GM19452 (cell line): ENCODE data around the gene VWA3B.
"Not testable (repeated sequence)": the region's sequence is repeated elsewhere in the genome, so short reads cannot be mapped to it uniquely, and the experiment has no call there.

ENCODE experiments used
- ATAC-seq: cut with Tn5 transposase; IDR thresholded peaks from one replicate; pipeline ENCODE4 v1.9.1; 2021; ENCODE audit not compliant: unreplicated experiment

The VWA3B gene

DNA sequence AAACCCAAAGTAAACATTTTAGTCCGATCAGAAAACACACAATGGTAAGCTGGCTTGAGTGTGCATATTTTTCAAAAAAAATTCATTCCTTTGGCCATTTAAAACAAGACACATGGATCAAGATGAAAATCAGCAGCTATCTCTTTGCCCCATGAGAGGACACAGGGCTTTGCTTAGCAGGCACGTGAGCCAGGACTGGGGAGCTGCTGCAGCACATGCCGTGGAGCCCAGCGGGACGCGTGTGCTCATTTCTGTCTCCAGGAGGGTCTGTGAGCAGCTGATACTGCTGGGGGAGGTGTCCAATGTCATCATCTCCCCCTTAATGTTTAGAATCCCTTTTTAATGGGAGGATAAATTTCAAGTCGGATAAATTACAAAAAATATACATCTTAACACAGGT lies 209.5 kb downstream of the VWA3B start:
- no peak for ATAC-seq

DNA sequence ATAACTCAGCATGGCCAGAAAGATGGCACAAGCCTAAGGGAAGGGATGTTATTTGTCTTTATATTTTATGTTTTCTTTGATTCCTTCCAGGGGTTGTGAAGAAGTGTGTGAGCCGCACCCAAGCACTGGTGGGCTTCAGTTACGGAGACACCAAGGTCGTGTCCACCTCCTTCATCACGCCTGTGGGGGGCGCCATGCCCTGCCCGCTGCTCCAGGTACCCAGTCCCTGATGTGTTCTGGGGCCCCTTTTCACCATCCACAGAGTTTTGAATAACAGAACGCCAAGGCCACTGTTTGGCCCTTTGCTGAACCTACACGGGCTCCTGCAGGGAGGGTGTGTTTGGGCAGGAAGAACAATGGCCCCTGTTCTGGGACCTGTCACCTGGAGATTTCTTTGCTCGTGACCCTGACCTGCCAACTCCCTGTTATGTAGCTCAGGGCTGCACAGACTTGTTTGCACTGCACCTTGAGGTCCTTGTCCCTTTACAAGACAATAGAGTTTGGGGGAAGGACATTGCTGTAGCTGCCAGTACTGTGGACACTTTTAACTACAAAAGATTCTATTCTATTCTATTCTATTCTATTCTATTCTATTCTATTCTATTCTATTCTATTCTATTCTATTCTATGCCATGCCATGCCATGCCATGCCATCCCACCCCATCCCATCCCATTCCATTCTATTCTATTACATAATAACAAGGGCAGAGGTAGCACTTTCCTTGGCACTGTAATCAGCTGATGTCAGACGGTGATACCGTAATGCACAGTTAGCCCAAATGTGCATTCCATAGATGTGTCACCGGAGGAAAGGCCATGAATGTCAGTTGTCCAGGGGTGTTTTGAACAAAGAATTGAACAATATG lies 211.1 kb downstream of the VWA3B start:
- ATAC-seq = no peak

DNA sequence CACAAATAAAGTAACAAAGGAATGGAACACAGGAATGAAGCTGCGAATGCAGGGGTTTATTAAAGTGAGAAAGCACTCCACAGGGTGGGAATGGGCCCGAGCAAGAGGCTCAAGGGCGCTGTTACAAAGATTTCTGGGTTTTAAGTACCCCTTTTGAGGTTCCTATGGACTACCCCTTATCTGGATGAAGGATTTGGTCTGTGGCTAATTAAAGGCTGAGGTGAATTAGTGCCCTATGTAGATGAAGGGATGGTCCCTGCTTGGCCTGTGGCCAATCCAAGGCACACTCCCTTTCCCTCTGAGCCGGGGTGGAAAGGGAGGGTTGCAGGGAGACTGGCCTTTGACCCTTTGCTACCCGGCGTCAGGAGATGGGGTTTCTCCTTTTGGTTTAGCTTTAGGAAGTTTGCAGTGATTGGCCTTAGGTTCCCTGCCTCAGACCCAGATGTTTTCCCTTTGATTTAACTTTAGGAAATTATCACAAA lies 211.8 kb downstream of the VWA3B start:
- ATAC-seq = no peak

DNA sequence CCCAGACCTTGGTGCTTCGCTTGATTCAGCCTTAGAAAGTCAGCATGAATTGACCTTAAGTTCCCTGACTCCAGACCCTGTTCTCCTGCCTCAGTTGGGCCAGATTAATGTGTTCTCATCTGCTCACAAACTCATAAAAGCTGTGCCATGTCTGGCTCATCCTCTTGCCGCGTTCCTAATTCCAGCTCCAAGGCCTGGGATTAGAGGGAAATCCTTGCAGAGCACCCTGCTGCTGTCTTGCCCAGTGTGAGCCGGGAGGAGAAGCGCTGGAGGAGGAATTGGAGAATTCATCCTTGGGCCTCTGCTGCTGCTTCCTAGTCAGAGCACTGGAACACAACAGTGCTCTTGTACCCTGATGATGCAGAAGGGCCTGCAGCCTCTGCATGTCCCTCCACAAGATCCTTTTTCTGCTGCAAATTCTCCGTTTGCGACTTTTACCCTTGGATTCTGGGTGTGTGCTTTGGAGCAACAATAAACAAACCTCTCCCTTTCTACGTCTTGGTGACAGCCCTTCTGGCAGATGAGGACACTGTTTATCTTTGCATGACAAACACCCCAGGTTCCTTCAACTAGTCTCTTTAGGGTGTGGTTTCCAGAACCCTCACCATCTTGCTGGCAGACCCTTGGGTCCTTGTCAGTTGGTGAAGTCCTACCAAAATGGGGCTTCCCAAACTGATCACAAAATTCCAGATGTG lies 212.4 kb downstream of the VWA3B start:
- no peak for ATAC-seq

DNA sequence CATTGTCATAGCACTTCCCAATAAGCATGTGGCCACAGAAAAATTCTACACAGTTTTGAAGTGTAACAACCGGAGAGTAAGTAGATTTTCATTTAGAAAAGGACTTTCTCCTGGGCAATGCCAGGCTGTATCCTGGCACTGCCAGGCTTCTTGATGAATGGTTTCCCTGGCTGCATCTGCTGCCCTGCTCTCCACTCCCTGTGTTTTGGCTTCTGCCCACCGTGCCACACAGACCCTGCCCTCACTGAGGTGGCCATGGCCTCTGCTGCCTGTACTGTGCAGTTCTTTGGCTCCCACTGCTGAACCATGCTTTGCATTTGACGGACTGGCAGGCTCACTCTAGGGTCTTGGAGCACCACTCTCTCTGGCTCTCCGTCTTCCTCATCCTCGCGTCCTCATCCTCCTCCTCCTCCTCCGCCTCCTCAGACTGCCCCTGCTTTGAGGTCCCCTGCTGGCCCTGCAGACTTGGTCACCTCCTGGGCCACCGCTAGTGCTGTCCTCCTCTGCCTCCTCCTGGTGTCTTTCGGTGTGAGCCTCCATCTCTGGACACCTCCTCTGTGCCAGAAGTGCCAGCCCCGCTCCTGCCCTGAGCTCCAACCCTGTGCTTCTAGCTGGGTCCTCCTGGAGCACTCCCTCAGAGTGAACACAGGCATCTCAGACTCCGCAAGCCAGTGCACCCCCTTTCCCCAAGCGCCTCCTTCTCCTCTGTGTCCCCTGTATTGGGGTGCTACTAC lies 213.3 kb downstream of the VWA3B start:
- no peak for ATAC-seq

DNA sequence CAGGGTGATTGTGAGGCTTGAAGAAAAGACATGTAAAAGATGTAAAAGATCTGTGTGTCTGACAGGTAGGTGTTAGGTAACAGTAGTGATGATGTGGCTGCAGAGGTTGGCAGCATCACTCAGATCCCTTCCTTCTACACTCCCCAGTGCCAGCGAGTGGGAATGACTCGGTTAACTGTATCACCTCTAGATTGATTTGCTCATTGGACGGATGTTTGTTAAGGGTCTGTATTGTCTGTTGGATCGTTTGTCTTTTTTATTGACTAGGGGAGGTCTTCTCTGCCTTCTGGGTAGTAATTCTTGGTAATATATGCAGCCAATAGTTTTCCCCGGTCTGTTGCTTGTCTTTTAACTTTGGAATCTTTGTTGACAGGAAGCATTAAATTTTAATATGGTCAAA lies 214.5 kb downstream of the VWA3B start:
- no peak for ATAC-seq

DNA sequence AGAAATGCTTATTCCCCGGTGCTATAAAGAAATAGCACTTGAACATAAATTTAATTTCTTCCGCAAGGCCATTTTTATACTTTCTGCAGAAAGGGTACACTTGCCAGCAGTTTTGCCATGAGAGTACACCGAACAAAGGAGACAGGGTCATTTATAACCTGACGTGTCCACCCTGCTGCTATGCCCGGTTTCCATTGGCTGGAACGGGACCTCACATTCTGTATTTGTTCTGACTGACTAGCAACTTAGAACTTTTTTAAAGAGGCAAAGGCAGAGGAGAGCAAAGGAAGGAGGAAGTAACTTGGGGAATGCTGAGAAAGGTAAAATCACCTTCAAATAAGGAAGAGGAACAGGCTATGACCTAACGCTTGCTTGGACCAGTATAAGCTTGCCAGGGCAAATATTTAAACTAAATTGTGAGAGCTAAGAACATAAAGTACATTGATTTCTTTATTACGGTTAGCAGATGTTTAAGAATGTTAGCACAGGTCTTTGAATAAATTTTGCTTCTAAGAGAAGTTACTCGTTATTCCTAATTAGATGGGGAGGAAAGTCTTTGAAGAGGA lies 220.2 kb downstream of the VWA3B start:
- not testable (repeated sequence) for ATAC-seq

DNA sequence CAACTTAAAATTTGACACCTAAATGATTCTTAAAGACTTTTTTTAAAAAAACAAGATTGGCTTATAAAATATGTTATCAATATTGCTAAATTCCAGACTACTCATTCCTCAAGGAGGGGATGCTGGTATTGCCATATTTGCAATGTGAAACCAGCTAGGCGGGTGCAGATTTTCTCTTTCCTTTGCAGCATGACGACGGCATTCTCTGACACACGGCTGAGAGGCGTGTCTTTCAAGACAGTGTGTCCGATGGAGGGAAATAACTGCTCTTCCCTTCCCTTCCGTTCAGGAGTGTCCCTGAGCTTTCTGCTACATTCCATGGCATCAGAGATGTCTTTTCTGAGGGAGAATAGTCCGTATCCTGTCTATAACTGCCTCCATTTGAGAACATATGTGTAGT lies 221.1 kb downstream of the VWA3B start:
- no peak for ATAC-seq

DNA sequence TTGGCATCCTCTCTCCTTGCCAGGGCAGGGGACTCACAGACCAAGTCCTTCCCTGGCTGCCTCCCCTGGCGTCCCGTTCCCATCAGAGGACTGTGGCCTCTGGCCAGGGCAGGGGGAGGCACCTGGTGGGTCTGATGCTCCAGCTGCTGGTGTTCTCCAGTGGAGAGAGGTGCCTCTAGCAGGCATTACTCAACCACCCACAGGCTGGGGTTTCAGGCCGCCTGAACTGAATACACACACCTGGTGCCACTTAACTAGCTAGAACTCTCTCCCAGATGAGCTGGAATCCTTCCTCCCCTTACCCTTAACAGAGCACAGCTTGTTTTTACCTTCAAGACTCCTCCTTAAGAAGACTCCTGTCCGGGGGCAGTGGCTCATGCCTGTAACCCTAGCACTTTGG lies 221.6 kb downstream of the VWA3B start:
- ATAC-seq = no peak

DNA sequence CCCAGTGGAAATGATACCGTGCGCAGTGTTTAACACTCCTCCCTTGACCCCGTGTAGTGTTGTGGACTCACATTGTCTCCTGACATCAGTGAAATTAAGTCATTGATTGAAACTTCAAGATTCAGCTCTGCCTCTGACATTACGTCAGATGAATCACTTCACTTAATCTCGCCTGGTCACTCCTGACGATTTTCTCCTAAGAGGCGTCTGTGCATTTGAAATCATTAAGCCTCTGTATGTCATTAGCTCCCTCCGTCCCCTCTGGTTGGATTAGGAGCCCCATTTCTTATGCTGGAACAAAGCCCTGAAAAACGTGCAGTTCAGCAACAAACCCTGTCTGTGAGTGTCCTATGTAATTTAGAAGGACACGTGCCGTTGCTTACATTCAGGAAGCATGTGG lies 222.6 kb downstream of the VWA3B start:
- no peak for ATAC-seq

DNA sequence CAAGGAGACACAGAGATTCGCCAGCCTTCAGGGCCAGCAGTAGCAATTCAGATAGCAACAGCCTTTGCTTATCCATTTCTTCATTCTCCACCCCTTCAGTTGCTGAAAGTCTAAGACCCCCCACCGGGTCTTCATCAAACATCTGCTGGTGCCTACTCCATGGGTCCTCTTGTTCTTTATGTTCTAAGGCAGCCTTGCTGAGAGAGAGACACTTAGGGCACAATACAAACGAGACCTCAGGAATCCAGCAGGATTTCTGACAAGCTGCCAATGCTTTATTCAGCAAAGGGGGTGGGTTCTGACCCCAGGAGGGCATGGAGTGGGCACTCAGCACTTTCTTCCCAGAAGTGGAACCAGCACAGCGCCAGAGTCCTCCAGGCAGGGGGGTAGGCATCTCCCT lies 223.0 kb downstream of the VWA3B start:
- no peak for ATAC-seq

DNA sequence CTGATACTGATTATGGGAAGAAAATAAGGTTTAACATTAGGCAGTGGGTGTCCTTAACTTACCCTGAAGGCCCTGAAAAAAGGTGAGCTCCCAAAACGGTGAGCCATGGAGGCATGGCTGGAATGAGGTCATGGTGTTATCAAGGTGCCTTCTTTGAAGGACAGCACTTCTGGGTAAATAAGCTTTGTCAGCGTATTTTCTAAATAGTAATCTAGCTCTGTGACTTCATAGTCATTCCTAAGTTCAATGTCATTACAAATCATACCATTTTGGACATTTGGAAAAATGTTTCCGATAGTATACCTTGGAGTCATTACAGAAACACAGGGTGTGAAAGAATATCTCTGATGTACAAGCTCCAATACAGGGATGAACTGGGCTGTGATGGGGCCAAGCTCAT lies 224.1 kb downstream of the VWA3B start:
- ATAC-seq = no peak

DNA sequence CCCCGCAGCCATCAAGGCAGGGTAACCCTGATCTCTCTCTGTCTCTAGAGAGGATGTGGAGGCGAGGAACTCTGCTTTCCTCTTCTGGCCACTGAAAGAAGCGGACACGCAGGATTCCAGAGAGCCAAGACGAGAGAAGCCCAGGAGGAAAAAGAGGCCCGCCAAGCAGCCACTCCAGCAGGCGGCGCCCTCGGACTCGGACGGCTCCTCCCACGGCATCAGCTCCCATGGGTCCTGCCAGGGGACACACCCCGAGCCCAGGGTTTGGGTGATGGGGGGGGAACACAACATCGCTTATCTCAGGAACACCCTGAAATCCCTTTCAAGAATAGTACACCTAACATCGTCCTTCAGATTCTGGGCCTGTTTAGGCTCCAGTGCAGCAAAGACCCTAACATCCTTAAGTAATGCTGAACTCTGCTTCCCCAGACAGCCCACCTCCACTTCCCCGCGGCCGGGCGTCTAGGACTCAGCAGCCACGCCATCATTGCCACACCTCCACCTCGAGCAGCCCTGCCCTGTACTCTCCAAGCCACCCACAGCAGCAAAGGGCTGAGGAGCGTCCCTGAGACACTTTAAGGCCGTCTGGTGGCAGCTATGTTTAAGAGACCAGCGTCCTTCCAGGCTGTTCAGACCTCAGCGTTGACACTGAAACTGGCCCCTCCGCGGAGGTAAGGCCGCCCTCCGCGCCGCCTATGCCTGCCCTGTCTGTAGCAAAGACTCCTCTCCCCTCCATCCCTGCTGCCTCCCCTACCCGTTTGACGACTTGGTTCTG lies 225.0 kb downstream of the VWA3B start:
- no peak for ATAC-seq

DNA sequence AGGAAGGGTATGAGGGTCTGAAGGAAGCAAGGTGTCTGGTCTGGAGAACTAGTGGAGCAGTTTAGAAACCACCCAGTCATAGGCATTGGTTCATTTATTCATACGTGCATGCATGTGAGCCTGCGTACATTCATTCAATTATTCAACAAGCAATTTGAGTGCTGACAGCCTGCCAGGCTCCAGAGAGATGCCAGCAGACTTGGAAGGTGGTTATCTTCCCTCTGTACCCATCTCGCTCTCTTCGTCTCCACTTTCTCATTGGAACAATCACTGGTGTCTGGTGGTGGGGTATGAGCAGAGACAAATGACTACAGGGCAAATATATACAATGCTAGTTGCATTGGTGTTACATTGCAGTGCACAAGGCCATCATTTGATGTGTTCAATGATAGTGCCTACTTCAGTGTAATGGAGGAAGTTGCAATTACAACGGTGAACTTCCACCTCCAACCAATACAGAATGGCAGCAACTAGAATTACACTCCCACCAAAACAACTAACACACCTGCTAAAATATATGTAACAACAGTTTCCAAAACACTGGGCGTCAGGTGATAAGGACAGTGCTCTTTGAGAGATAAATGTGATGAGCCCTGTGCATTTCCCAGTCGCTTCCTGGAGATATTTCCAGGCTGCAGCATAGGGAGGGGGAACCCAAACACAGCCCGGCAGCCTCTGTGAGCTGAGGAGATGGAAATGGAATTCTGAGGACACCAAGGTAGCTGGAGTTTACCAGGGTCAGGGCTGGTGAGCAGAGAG lies 226.7 kb downstream of the VWA3B start:
- ATAC-seq = no peak

DNA sequence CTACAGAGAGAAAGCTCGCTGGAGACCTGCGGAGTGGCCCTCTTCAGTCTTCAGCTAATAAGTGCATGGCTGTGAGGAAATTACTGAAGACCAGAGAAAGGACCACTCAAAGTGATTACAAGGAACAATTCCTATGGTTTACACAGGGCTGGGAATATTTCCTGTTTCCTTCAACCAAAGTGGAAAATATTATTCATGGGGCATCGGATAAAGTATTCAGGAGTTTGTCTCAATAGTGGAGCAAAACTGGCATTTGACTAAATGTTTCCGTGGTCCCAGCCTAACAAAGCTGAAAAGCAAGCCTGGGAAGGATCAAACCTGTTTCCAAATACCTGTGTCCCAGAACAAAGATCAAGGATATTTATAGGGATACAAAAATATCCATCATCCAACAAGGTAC lies 227.3 kb downstream of the VWA3B start:
- ATAC-seq = no peak

DNA sequence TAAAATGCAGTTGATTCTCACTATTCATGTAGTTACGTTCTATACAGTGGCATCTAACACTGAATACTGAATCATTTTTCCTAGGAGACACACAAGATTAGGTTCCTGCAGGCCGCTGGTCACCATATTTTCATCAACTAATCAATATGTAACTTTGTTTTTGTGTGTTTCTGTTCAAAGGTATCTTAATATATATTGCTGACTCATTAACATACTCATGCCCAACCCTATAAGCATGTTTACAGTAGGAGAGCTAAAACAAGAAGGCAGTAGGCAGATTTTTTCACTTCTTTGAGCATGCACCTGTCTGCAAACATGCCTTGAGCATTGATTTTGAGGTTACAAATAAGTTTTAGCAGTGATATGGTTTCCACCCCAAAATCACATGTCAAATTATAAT lies 229.0 kb downstream of the VWA3B start:
- no peak for ATAC-seq

DNA sequence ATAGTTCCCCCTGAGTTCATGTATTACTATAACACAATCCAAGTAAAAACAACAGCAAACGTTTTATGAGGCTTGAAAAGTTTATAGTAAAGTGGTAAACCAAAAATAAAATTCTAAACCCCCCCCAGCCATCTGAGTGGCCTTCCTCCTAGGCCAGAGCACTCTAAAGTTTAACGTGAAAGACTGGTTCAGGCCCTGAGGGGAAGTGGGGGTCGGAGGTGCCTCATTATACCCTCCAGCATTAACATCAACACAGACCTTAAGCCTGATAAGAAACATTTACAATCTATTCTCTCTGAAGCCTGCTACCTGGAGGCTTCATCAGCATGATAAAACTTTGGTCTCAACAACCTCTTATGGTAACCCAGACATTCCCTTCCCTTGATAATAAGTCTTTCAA lies 230.2 kb downstream of the VWA3B start:
- no peak for ATAC-seq

DNA sequence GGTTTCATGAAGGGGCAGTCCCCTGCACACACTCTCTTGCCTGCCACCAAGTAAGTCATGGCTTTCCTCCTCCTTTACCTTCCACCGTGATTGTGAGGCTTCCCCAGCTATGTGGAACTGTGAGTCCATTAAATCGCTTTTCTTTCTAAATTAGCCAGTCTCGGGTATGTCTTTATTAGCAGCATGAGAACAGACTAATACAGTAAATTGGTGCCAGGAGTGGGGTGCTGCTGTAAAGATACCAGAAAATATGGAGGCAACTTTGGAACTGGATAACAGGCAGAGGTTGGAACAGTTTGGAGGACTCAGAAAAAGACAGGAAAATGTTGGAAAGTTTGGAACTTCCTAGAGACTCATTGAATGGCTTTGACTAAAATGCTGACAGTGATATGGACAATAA lies 233.2 kb downstream of the VWA3B start:
- ATAC-seq = not testable (repeated sequence)

DNA sequence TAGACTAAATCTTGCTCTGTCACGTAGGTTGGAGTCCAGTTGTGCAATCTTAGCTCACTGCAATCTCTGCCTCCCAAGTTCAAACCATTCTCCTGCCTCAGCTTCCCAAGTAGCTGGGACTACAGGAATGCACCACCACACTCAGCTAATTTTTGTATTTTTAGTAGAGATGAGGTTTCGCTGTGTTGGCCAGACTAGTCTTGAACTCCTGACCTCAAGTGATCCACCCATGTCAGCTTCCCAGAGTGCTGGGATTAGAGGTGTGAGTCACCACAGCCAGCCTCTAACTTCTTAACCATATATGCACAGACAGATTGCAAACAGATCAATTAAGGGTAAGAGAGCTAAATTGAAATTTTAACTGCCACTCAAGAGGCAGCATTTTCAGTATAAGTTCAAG lies 237.2 kb downstream of the VWA3B start:
- no peak for ATAC-seq

DNA sequence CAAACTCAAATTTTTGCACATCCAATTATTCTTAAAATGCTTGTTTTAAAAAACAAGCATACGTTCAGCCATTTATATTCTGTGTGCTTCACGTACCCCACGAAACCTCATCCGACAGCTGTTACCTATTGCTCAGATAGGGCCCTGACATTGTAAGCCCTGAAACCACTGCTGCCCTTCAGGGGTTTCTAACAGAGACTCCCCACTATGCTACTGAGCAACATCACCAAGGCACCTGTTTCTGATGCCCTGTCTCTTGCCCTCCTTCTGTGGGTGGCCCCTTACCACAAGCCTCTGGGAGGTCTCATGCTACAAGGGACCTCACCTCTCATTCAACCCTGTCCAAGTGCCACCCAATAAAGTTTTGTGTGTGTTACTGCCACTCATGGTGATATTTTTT lies 240.8 kb downstream of the VWA3B start:
- ATAC-seq = no peak
